T-helper 1 cell (primary cell): ENCODE measurements around the gene OLFML1.
A peak's percentile ranks its signal among the peaks of the same experiment; 100 is the strongest.

Source experiments
- DNase-seq, 5 donors: peaks; one replicate each; pipeline ENCODE4 v3.0.0-alpha.2; 2012 to 2020
- total RNA-seq, 4 donors: gene quantifications; one replicate each; lab custom pipeline; 2026; lab: John Stamatoyannopoulos, UW

OLFML1 gene
- 0 reads per million in 4 donors for total RNA-seq

DNA sequence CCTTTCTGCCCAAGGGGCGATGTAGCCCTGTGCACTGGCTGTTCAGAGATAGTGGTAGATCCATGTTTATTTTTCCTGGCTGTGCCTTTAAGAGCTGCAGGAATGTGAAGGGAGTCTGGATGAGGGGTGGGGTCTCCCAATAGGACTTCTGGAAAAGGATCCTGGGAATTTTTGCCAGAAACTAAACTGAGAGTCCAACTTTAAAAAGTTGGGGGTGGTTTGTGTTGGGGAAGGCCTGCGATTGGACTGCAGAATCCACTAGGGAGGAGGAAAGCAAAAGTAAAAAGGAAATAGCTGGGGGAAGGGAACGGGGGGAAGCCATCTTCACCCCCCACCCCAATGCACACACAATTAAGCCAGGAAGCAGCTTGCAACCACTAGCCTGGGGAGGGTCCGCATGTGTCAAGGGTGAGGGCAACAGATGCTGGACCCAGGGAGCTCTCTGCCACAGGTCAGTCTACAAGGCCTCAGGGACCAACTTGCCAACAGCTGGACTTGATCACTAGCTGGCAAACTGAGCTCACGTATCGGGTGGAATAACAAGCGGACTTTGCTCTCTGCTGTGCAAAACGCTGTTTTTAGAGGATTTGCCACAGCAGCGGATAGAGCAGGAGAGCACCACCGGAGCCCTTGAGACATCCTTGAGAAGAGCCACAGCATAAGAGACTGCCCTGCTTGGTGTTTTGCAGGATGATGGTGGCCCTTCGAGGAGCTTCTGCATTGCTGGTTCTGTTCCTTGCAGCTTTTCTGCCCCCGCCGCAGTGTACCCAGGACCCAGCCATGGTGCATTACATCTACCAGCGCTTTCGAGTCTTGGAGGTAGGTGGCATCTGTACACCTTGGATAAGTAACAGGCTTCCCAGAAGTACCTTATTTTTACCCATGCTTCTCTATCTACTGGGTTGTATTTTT, at the start of gene OLFML1:
TSS of gene OLFML1 (plus strand) at position 321 of the 912 bp plus-strand sequence. CDS start at position 691, 370 bp downstream.
- no peak for DNase-seq

DNA sequence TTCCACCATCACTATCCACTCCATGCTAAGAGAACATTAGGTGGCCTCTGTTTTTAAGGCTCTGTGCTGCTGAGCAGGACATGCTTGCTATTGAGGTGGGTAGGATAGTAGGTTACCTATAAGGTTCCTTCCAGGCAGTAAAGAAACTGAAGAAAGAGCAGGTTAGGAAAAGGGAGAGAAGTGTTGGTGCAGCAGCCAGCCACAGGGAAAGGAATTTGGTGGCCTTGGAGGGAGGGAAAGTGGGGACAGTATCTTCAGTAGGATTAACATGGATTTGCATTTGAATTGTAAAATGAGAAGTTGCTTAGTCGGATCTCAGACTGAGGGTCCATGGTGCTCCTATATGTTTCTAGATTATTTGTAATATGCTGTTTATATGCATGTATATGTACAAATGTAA, 49.2 kb upstream of the OLFML1 start:
- DNase-seq = no peak

DNA sequence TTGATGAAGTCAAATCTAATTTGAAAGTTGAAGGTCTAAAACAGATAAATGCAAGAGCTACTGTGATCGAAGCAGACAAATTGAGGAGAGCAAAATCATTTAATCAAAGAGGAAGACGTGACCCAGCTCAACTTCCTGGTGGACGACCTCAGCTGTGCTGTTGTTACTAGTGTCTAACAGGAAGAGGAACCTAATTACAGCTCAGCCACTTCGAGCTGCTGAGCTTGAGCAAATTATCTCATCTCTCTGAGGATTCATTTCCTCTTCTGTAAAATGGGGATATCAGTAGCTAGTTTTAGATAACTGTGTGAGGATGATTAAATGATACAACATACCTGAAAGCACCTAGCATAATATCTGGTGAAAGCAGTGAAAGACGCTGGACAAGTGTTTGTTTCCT, 48.6 kb upstream of the OLFML1 start:
- peak in 2 of 5 donors; percentile 7 to 39 for DNase-seq

DNA sequence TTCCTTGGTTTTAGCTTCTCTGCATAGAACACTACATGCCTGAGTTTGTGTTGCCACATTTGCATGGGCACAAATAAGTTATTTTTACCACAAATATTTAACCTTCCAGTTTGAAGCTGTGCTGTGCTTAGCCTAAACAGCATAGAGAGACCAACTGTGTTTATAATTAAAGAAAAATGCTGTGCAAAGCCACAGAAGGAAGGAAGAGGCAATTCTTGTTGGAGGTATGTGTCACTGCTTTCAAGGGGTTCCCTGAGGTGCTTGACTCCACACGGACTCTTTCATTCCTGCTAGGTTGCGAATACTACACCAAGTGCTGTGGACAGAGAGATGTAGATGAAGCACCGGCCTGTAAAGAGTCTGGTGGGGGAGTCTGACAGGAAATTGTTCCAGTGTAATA, 47.6 kb upstream of the OLFML1 start:
- DNase-seq = no peak

DNA sequence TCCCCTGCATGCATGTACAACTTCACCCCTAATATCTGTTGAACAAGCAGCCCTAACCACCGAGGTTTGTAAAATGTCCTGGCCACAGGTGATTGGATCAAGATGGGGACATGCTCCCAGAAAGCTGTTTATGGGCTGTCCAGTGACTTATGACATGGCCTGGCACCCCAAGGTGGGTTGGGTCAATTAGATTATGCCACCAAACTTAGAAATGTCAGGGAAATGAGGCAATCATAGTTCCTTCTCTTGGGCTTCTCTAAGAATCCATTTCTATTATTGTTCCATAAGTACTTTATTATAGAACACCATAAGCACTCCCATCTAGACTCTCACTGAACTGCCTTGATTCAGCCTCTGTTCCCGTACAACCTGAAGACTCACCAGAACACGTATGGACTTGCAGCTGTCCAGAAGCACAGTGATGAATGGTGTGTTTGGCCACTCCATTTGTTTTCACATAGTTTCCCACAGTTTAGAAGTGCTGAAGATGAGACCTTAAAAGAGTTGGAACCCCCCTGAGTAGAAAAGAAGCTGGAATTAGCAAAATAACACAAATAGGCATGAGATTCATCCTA, 45.5 kb upstream of the OLFML1 start:
- DNase-seq = no peak

DNA sequence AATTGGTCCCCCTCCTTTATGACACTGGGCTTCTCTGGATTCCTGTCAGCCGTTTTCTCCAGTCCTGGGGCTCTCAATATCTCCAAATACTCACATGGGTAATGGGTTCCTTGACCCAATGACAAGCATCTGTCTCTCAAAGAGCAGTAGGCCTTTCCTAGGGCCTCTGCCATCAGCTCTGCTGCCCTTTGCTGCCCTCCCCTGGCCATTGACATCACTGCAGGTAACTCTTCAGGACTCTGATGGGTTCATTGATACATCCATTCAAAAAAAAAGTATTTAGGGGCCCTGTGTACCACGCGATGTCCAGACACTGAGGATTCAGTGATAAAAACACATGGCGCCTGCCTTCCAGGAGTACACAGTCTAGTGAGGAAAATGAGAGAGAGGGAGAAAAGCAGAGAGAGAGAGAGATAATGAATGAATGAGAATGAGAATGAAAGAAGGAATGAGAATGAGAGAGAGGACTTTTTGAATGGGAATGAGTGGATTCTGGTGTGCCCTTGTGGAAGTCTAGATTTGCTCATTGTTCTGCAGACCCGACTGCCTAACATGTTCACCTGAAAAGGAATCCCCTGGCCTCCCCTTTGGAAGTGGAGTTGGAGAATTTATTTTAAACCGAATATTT, 42.6 kb upstream of the OLFML1 start:
- DNase-seq = peak; percentile 28 to 63 (median 38)

DNA sequence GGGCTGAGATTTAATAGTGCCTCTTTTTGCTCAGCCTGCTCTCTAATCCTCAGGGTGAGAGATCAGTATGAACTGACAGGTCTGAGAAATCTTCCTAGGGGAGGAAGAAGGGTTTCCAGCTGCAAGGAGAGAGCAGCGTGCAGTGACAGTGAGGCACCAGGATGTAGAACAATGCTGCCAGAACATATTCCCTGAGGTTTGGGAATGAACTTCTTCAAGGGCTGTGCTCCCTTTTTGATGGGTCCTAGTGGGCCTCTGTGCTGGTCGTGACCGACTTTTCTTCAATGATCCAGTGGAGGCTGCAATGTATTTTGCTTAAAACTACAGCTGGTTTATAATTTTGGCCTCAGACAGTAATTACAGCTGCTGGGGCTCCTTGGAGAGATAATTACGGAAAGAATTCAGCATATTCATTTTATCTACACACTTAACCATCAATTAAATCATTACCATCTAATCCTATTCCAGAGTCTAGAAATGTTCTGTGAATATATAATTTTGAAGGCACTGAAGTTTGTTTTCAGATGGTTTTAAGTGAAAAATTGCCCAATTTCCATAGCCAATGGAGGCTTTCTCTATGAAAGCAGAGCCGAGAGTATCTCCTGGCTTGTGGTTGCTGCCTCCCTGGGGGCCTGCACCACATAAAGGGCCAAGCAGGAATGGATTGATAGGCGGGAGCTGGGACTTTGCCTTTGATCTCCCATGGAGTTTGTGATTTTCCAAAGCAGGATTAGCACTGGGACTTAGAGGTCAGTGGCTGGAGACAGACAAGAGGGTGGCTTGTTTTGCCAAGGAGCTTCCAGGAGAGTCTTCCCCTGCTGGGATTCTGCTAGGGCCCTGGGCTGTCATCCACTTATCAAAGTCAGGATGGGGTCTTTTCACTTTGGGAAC, 41.0 kb upstream of the OLFML1 start:
- DNase-seq = no peak

DNA sequence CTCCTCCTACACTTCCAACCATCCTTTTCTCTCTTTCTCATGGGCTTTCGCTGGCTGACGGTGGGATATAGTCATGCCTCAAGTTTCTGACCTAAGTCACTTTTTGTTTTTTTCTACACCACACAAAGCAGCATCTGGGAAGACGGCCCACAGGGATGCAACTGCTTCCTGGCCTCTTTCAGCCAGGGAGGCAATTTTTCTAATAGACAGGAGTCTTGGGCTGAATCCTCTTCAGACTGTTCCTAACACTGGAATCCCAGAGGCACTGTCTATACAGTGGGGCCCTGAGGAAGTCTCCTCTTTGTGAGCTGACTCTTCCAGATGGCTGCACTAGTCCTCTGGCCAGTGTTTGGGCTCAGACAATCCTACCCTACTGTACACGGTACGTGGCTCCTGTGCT, 39.7 kb upstream of the OLFML1 start:
- no peak for DNase-seq

DNA sequence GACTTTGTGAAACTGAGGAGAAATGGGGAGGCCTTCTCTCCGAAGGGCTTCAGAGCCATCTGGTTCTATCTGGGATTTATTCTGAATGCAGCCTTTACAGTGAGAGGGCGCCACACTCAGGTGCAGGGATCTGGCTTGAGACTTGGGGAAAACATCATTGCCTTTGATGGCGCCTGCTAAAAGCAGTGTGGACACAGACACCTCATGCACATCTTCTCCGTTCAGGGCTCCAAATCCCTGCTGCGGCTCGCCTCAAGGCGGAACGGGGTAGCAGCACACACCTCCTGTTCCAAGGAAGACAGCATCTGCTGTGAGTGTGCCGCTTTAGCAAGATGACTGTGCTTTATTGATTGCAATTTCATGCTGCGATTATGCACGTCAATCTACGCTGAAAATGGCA, 37.1 kb upstream of the OLFML1 start:
- DNase-seq = no peak

DNA sequence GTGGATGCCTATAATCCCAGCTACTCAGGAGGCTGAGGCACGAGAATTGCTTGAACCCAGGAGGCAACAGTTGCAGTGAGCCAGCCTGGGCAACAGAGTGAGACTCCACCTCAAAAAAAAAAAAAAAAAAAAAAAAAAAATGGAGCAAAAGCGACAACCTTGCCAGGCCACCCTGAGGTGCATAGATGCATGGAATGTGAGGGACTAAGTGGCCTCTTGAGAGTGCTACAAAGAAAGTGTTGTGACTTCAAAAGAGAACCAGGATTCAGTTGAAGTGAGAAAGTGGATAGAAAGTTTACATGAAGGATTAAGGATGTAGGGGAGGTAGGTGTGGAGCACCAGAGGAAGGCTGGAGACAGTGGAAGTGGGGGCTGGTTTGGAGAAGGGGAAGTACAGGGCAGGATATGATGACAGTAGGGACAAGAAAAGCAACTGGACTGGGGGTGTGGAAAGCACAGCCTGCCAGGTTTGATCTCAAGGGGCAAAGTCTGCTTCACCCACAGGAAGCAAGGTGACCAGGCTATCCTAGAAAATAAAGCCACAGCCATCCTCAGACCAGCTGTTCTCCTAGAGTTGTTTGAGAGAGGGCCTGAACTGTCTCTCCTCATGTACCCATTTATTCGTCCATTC, 36.0 kb upstream of the OLFML1 start:
- DNase-seq = no peak

DNA sequence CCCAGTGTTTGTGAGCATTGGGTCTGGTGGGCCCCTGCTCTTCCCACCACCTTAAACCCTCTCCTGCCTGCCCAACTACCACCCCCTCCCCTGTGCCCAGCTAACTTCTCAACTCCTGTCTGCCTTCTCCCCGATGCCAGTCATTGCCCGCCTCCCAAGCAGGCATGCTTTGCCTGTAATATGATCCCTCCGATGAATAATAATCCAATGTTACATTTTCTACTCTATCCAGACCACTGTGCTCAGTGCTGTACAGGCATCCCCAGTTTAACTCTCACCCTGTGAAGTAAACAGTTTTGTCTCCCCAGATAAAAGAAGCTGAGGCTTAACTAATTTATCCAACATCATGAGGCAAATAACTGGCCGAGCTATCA, 35.5 kb upstream of the OLFML1 start:
- no peak for DNase-seq

DNA sequence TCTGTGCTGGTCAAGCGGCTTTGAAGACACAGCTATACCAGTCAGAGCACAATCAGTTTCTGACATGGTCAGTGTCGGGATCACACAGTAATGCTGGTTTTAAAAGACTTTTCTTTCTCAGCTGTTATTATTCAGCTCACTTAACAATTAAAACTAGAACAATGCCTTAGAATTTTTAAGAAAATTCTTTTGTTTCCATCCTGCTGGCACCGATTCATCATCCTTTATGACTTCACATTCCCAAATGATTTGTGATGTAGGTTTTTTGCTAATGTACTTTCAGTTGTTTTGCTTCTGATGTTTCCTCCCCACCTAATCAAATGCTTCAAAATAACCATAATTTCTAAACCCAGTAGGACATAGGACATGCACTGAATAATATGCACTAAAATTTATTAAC, 34.5 kb upstream of the OLFML1 start:
- DNase-seq = no peak

DNA sequence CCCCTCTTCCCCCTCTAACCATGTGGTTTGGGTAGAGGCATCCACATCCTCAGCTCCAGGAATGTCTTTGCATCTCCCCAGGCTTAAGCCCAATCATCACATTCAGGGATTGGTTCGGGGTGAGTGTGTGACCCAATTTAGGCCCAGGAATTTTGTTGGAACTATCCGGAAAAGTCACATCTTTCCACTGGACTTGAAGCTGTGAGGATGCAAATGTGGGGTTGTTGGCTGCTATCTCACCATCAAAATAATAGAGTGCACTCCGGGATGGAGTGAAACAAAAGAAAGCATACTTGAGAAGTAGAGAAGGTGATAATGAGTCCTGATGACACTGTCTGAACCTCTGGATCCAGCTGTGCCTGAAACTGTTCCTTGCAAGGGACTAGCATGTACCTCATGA, 33.8 kb upstream of the OLFML1 start:
- no peak for DNase-seq

DNA sequence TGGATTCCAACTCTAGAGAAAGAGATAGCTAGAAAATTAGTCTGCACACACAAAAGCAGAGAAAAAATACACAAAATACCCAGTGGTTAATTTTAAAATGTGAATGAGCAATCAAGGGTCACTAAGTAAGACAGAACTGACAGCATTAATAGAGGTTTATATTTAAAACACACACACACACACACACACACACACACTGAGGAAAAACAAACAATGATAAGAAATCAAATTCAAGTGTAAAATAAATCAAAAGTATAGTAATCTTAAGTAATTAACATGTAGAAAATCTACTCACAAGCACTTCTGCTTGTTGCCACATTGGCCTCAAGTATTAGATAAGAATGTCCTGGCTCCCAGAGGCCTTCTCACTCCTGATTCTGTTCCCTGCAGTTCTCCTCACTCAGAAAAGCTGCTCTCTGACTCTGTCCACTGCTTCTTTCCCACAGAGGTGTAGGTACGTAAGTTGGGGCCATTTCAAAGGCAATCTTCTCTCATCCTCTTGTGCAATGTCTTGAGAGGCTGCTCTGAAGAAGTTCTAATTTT, 33.3 kb upstream of the OLFML1 start:
- no peak for DNase-seq

DNA sequence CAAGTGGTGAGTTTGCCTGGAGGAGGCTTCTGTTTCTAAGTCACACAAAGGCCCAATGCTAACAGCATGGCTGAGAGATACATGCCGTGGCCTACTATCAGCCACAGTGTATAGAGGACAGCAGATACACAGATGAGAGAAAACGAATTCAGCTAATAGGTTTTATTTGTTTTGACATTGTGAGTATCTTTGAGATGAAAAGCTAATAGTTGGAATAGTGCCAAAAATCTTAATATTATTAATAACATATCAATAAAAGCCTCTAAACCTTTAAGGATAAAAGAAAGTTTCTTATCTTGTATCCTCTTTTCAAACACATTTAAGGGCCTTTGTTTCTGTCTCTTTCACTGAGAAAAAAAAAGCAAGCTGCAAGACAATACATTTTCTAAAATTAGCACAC, 30.5 kb upstream of the OLFML1 start:
- no peak for DNase-seq

DNA sequence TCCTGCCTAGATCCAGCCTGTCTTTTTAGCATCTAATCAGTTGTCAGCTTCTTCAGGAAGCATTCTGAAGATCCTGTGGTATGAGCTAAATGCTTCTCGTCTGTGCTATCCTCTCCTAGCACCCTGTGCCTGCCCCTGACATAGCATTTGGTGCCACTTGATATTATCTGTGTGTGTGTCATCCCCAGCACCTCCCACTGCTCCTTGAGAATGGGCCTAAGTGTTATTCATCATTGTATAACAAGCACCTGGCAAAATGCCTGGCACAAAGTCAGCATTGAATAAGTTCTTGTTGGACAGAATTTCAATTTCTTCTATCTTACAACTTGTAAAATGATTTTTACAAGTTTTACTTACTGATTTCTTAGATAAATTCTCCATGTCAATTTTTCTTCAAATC, 28.1 kb upstream of the OLFML1 start:
- DNase-seq = no peak

DNA sequence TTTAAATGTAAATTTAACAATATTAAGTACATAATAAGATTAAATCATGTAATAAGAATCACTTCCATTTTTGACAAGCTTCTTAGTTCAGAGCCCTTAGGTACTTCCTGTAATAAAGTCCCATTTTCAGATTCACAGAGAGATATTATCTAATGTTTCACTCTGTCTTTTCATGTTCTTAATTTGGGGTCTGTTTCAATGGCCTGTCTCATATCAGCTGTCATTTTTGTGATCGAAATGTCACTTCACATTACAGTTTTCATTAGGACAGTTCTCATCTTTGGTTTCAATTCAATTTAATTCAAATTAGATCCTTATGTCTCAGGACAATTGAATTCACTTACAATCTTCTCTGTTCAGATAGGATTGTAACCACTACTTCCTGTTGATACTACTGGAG, 22.6 kb upstream of the OLFML1 start:
- DNase-seq = no peak

DNA sequence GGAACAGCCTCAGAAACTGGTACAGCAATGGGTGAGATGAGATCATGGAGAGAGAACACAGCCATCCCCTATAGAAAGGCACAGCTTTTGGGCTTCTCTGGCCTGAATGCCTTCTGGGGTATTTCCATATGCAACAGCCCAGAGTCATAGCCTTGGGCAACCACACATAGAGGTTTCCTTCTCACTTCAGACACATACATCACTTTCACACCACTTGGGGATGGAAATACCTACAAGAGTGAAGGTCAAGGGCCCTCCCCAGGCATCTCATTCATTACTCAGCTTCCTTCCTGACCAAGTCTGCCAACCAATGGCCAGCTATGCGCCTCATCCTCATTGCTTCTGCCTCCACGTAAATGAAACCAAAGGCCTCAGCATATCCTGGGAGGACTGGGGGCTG, 17.7 kb upstream of the OLFML1 start:
- DNase-seq = no peak

DNA sequence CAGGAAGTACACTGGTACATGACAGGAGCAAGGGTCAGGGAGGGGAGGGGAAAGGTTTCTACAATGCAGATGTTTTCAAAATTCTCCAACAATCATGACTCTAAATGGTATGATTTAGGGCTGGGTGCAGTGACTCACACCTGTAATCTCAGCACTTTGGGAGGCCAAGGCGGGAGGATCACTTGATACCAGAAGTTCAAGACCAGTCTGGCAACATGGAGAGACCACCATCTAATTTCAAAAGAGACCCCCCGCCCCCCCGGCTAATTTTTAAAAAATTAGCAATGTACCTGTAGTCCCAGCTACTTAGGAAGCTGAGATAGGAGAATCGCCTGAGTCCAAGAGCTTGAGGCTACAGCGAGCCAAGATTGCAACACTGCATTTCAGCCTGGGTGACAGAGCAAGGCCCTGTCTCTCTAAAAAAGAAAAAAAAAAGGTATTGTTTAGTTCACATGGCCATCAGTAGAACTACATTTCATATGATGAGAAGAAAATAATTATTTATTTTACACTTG, 15.9 kb upstream of the OLFML1 start:
- no peak for DNase-seq

DNA sequence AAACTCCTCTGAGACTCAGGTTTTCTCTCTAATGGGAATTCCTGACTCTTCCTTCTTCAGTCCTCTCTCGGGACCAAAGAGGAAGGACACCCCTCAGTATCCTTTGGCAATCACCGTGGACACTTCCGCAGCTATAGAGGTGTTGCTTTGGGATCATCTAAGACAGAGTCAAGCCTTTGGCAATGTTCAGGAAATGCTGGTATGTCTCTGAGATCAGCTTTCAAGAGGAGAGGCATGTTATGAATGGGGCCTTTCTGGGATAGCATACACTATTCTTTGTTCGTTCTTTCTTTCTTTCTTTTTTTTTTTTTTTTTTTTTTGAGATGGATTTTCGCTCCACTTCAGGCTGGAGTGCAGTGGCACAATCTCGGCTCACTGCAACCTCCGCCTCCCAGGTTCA, 14.2 kb upstream of the OLFML1 start:
- no peak for DNase-seq

DNA sequence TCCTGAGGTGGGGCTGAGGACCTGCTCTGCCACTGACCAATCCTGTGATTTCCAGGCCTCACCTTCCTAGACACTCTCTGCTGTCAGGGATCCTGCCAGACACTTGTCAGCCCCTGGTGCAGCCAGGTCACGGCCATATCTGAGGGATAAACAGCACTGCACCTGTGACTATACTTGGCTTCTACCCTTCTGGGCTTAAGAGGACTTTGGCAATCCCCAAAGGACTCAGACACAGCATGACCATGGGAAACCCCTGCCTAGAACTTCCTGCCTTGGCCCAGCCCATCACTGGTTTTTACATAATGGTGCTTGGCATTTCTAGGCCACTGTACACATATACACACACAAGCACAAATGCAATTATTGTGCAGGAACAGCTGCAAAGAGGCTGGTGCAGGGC, 11.6 kb upstream of the OLFML1 start:
- DNase-seq = no peak

DNA sequence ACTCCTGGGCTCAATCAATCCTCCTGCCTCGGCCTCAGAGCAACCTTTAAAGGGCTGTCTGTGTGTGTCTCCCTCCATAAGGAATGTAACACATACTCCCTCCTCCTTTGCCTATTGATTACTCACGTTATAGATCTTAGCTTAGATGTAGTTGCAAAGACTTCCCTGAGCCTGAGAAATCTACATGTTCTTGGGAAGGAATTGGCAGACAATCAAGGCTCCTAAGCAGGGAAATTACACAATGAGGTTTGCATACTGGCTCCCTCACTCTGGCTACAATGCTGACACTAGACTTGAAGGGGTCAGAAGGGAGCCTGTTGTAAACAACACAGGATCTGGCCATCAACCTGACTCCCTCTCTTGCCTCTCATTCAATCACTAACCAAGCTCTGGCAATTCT, 5.2 kb upstream of the OLFML1 start:
- no peak for DNase-seq
